HEK293T (cell line): Measurements from ENCODE around the gene NUP37.

ENCODE experiments used
- BHLHE40 ChIP-seq: fragments of 450-650 bp; IDR thresholded peaks from 2 replicates; pipeline ENCODE4 v1.6.1; 2016; ENCODE audit warnings: mild to moderate bottlenecking, moderate library complexity, borderline replicate concordance
- FOXM1 ChIP-seq: fragments of 450-650 bp; IDR thresholded peaks from 2 replicates; pipeline ENCODE4 v1.6.1; 2017; ENCODE audit warnings: mild to moderate bottlenecking, borderline replicate concordance
- NFRKB ChIP-seq: fragments of 450-650 bp; IDR thresholded peaks from 2 replicates; pipeline ENCODE4 v1.6.1; 2016; ENCODE audit warnings: mild to moderate bottlenecking, moderate library complexity
- PKNOX1 ChIP-seq: fragments of 450-650 bp; IDR thresholded peaks from 2 replicates; pipeline ENCODE4 v1.6.1; 2016
- SP1 ChIP-seq: fragments of 450-650 bp; IDR thresholded peaks from 2 replicates; pipeline ENCODE4 v1.6.1; 2017
- ZNF384 ChIP-seq: fragments of 450-650 bp; IDR thresholded peaks from 2 replicates; pipeline ENCODE4 v1.6.1; 2016

- TF ChIP-seq BHLHE40 (no peak), PKNOX1 (no peak), FOXM1 (no peak), NFRKB (no peak), SP1 (no peak), ZNF384 (no peak)
Measured at GRCh38 chr12:102116392-102116791, 3.5 kb downstream of the NUP37 start.
